Gastroesophageal sphincter (tissue), 3 donors: ENCODE results near the gene ANKRD1.

ENCODE experiments used
- EP300 ChIP-seq: sonication (generic); formaldehyde crosslinking; IDR thresholded peaks from one replicate; pipeline ENCODE4 v1.6.1; 2017; ENCODE audit warnings: antibody characterized with exemption, mild to moderate bottlenecking
- POLR2A ChIP-seq, 2 donors: fragments of 450-650 bp; IDR thresholded peaks; one replicate each; pipeline ENCODE4 v1.6.1; 2017; ENCODE audit warnings: antibody characterized with exemption in 2 of 2, mild to moderate bottlenecking in 2 of 2, moderate library complexity in 1 of 2
- POLR2AphosphoS5 ChIP-seq: sonication (generic); formaldehyde crosslinking; IDR thresholded peaks from one replicate; pipeline ENCODE4 v1.6.1; 2017; ENCODE audit warnings: antibody characterized with exemption
- TF ChIP-seq, protein P1 (sequence below), 4 experiments: fragments of 200-600 bp in 2 of 4; fragments of 450-650 bp in 2 of 4; sonication (generic) in 1 of 4; IDR thresholded peaks; one replicate each; pipeline ENCODE4 v1.5.1; 2017 to 2019; ENCODE audit warnings: antibody characterized with exemption in 4 of 4, mild to moderate bottlenecking in 2 of 4, moderate library complexity in 2 of 4

DNA sequence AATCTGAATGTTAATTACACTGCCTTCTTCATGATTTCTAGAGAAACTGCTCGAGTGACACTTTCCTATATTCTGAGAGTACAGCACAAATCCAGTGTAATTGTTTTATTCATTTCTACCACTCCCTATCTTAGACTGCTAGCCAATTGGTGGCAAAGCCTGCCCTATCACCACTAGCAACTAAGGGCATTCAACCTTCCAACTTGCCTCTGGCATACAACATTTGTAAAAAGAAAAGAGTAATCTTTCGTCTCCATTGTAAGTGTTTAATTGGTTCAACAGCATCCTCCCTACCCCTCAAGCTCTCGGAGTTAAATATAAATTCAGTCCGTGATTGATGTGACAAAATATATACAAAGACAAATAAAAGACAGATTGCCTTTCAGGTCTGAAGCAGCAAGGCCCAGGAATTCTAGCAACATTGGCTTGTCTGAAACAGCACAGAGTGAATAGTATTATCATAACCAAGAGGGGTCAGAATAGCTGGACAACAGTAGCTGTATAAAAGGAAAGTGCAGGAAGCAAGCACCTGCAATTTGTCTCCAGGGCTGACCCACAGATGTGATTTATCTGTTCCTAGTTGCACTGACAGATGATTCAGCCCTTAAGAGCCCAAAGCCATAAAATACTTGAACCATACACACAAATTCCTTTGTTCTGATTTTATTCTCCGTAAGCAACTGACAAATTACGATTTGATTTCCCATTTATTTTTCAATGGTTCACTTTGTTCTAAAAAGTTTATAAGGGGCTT lies 47.6 kb upstream of the ANKRD1 start:
- TF ChIP-seq, protein P1, sequence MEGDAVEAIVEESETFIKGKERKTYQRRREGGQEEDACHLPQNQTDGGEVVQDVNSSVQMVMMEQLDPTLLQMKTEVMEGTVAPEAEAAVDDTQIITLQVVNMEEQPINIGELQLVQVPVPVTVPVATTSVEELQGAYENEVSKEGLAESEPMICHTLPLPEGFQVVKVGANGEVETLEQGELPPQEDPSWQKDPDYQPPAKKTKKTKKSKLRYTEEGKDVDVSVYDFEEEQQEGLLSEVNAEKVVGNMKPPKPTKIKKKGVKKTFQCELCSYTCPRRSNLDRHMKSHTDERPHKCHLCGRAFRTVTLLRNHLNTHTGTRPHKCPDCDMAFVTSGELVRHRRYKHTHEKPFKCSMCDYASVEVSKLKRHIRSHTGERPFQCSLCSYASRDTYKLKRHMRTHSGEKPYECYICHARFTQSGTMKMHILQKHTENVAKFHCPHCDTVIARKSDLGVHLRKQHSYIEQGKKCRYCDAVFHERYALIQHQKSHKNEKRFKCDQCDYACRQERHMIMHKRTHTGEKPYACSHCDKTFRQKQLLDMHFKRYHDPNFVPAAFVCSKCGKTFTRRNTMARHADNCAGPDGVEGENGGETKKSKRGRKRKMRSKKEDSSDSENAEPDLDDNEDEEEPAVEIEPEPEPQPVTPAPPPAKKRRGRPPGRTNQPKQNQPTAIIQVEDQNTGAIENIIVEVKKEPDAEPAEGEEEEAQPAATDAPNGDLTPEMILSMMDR (IDR thresholded peaks at IDR 0.05) = no peak
- TF ChIP-seq POLR2AphosphoS5 (peak; percentile 35), POLR2A (IDR thresholded peaks at IDR 0.05) (no peak), EP300 (no peak)
